Astrocyte of the spinal cord (primary cell): ENCODE data around the gene IGF2BP1.
A peak's percentile ranks its signal among the peaks of the same experiment; 100 is the strongest.

Experiments
- DNase-seq: peaks from one replicate; pipeline ENCODE4 v3.0.0; 2011; ENCODE audit warnings: low read depth, low spot score
- H3K4me3 ChIP-seq: 2 replicates; pipeline ENCODE4 v1.5.1; 2011; ENCODE audit warnings: low read depth, mild to moderate bottlenecking, low read length, moderate library complexity
- in situ Hi-C: cut with HindIII; loops from 2 replicates; pipeline ENCODE4 v1.10.0; 2017; ENCODE audit warnings: low sequenced_read_pairs
- TF ChIP-seq, protein P1 (sequence below): IDR thresholded peaks from 2 replicates; pipeline ENCODE4 v1.5.1; 2012; ENCODE audit warnings: low read depth, mild to moderate bottlenecking, low read length, inconsistent platforms

The IGF2BP1 gene

DNA sequence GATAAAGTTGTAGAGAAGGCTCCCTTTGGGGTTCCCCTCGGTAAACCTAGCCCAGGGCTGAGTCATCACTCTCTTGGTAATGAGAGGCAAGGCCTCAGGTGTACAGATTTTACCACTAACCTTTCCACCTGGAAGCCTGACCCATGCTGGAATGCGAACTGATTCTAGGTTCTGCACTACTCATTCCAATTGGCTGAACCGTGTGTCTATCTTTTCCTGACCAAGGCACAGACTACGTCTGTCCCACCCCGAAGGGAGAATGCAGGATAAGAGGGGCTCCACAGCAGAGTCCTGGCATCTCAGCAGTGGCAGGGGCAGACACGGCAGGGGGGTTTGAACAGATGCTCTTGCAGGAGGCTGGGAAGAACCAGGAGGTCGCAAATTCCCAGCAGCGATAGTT lies 70.0 kb downstream of the IGF2BP1 start:
- H3K4me3 ChIP-seq = no peak overlapping the region
- TF ChIP-seq, protein P1, sequence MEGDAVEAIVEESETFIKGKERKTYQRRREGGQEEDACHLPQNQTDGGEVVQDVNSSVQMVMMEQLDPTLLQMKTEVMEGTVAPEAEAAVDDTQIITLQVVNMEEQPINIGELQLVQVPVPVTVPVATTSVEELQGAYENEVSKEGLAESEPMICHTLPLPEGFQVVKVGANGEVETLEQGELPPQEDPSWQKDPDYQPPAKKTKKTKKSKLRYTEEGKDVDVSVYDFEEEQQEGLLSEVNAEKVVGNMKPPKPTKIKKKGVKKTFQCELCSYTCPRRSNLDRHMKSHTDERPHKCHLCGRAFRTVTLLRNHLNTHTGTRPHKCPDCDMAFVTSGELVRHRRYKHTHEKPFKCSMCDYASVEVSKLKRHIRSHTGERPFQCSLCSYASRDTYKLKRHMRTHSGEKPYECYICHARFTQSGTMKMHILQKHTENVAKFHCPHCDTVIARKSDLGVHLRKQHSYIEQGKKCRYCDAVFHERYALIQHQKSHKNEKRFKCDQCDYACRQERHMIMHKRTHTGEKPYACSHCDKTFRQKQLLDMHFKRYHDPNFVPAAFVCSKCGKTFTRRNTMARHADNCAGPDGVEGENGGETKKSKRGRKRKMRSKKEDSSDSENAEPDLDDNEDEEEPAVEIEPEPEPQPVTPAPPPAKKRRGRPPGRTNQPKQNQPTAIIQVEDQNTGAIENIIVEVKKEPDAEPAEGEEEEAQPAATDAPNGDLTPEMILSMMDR = no peak
- no peak for DNase-seq
- in situ Hi-C loops = no loop called here

DNA sequence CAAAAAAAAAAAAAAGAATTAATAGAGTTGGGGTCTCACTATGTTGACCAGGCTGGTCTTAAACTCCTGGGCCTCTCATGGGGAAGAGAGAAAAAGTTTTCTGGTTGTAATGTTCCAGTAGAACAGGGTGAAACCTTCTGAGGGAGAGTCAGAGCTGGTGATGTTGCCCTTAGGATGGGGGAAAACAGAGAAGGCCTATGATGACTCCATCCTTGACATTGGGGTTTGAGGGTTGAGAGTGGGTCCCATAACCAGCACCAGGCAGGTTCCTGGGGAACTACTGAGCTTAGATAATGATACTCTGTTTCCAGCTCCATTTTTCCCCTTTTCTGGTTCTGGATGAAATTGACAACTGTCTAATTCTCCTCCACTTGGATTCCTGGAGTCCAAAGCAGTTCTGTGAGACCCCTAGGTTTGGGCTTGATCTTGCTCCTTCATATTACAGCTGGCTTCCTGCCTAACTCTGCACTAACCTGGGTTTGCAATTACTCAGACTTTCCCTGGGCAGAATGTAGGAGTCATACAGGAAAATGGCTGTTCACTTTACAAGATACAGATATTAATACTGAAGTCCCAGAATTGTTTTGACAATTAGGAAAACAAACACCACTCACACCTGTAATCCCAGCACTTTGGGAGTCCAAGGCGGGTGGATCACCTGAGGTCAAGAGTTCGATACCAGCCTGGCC lies 72.5 kb downstream of the IGF2BP1 start:
- DNase-seq = peak; percentile 34
- in situ Hi-C loops = no loop called here
- no peak overlapping the region for H3K4me3 ChIP-seq
- TF ChIP-seq, protein P1 = no peak

DNA sequence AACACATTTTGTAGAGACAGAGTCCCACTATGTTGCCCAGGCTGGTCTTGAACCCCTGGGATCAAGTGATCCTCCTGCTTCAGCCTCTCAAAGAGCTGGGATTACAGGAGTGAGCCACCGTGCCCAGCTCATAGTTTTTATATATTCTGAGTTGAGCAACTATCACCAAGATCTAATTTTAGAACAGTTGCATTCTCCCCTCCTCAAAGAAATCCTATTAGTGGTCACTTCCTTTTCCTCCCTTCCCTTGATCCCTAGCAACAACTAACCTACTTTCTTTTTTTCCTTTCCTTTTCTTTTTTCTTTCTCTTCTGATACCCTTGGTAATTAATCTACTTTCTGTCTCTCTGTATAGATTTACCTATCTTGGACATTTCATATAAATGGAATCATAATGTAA lies 73.9 kb downstream of the IGF2BP1 start:
- TF ChIP-seq, protein P1 = no peak
- peak; percentile 26 for DNase-seq
- H3K4me3 ChIP-seq = no peak overlapping the region
- in situ Hi-C loops = no loop called here

- DNase-seq = peak; percentile 51
- no peak overlapping the region for H3K4me3 ChIP-seq
- in situ Hi-C loops = no loop called here
- TF ChIP-seq, protein P1 = no peak
These were observed 77.8 kb downstream of the IGF2BP1 start for GRCh38 chr17:49074851-49075540.

DNA sequence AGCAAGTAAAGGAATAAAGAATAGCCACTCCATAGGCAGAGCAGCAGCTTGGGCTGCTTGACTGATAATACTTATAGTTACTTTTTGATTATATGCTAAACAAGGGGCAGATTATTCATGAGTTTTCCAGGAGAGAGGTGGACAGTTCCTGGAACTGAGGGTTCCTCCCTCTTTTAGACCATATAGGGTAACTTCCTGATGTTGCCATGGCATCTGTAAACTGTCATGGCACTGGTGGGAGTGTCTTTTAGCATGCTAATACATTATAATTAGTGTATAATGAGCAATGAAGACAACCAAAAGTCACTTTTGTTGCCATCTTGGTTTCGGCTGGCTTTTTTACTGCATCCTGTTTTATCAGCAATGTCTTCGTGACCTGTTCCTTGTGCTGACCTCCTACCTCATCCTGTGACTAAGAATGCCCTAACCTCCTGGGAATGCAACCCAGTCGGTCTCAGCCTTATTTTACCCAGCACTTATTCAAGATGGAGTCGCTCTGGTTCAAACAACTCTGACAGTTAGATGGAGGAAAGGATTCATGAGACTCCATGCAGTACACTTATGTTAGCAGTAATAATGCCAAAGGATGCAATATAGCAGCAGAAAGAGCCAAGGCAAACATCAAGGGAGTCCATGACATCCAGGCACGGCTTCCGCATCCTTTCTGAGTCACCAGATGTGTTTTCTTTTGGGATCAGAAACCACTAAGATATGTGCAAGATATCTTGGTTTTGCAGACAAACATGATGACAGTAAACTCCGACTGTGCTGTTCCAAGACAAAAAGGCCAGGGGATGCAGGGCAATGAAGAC lies 79.6 kb downstream of the IGF2BP1 start:
- peak; percentile 93 for DNase-seq
- no peak overlapping the region for H3K4me3 ChIP-seq
- TF ChIP-seq, protein P1 = no peak

DNA sequence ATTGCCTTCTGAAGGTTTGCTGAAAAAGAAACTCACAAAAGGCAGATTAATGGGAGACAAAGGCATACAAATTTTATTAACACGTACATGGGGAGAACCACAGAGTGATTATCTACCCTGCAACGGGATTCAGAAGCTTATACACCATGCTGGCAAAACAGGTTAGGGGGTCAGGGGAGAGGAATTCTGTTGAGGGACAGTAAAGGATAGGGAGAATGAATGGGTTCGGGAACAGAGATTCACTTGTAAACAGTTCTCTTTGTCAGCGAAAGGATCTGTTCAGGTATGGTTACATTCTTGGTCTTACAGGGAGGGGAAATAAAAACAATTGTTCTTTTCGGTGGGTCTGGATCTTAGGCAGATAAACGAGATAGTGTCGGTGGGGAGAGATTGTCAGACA lies 81.1 kb downstream of the IGF2BP1 start:
- TF ChIP-seq, protein P1 = no peak
- no peak overlapping the region for H3K4me3 ChIP-seq
- no peak for DNase-seq
- in situ Hi-C loops = no loop called here

More for the DNA sequence above, 79.6 kb downstream of the IGF2BP1 start:
- in situ Hi-C loops = no loop called here
